ENCODE measurements around the gene LAD1. TPM values are rescaled to one million over a fixed set of nuclear protein-coding genes. Genes with fewer than 3 reads are reported as not detected.

The LAD1 gene
- total RNA-seq, 4 donors from 2014 or later = 175 to 303 (median 218) TPM

DNA sequence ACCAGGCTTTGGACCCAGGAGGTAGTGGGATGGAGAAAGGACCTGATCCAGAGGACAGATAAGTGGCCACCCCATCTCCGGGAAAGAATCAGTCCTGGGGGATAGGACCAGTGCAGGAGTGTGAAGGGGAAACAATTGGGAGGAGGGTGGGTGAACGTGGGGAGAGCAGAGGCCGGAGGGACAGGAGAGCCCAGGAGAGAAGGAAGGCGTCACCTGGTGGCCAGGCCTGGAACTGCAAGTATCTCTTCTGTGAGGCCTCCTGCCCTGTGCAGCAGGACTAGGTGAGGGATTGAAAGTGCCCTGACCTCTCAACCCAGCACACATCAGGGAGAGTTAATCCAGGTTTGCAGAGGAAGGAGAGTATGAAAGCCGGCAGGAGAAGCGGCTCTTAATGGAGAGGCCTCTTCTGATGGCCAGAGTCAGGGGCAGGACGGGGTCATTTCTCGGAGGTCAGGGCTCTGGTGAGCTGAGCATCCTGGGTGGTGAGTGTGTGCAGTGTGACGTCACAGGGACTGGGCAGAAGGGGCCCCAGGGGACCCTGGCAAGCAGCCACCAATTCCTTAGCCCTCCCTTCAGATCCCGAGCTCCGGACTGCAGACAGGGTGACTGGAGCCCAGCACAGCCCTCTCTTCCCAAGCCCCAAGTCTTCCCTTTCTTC is 9.2 kb upstream of the LAD1 start:
- WGBS = 29% methylated on average over 11 of the region's 11 CpGs
- Histone ChIP-seq H3K27ac (no peak overlapping the region), H3K4me3 (no peak overlapping the region), H3K9me3 (no peaks in the 10 kb centered on the region), H3K27me3 (no peaks in the 10 kb centered on the region), H3K36me3 (no peaks in the 10 kb centered on the region), H3K4me1 (peaks cover 32% of the 10 kb centered on the region)
- TF ChIP-seq EP300 (IDR thresholded peaks at IDR 0.05) (no peak), POLR2AphosphoS5 (IDR thresholded peaks at IDR 0.05) (no peak), CTCF (IDR thresholded peaks at IDR 0.05) (peak; percentile 83 to 96), POLR2A (IDR thresholded peaks at IDR 0.05) (no peak)
- DNase-seq (ENCODE audit: low spot score in 2 of 2) = peak; percentile 83 to 90

- Histone ChIP-seq H3K27me3 (peaks cover 3% of the 10 kb centered on the region), H3K9me3 (no peaks in the 10 kb centered on the region), H3K27ac (peak overlapping the region; percentile 79), H3K36me3 (no peaks in the 10 kb centered on the region), H3K4me3 (no peak overlapping the region), H3K4me1 (peaks cover 36% of the 10 kb centered on the region)
- no peak for TF ChIP-seq EP300 (IDR thresholded peaks at IDR 0.05)
- no peak for TF ChIP-seq POLR2AphosphoS5 (IDR thresholded peaks at IDR 0.05)
- no peak for TF ChIP-seq POLR2A (IDR thresholded peaks at IDR 0.05)
- TF ChIP-seq CTCF (IDR thresholded peaks at IDR 0.05) = no peak
- DNase-seq (ENCODE audit: low spot score in 2 of 2) = no peak
- WGBS = 59% methylated on average over 5 of the region's 8 CpGs
These were observed 7.8 kb upstream of the LAD1 start for GRCh38 chr1:201406831-201407406.

DNA sequence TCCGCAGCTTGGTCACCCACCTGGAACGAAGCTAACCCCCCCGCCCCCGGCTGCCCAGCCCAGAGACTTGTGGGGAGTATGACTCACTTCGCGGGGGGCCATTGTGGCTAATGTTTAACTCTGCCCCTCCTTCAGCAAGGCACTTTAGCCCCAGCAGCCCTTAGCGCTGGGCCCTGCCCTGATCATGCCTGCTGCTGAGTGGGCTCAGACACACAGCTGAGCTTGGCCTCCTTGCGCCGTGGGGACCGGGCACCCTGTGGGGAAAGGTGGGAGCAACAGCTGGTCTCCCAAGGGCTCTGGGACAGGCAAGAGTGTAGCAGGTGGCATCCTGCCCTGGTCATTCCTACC is 6.3 kb upstream of the LAD1 start:
- Histone ChIP-seq H3K36me3 (no peaks in the 10 kb centered on the region), H3K27me3 (peaks cover 6% of the 10 kb centered on the region), H3K4me3 (no peak overlapping the region), H3K4me1 (peaks cover 42% of the 10 kb centered on the region), H3K9me3 (no peaks in the 10 kb centered on the region), H3K27ac (no peak overlapping the region)
- no peak for DNase-seq (ENCODE audit: low spot score in 2 of 2)
- 89% methylated on average over 9 of the region's 10 CpGs for WGBS
- TF ChIP-seq CTCF (IDR thresholded peaks at IDR 0.05) = no peak
- no peak for TF ChIP-seq POLR2AphosphoS5 (IDR thresholded peaks at IDR 0.05)
- no peak for TF ChIP-seq POLR2A (IDR thresholded peaks at IDR 0.05)

DNA sequence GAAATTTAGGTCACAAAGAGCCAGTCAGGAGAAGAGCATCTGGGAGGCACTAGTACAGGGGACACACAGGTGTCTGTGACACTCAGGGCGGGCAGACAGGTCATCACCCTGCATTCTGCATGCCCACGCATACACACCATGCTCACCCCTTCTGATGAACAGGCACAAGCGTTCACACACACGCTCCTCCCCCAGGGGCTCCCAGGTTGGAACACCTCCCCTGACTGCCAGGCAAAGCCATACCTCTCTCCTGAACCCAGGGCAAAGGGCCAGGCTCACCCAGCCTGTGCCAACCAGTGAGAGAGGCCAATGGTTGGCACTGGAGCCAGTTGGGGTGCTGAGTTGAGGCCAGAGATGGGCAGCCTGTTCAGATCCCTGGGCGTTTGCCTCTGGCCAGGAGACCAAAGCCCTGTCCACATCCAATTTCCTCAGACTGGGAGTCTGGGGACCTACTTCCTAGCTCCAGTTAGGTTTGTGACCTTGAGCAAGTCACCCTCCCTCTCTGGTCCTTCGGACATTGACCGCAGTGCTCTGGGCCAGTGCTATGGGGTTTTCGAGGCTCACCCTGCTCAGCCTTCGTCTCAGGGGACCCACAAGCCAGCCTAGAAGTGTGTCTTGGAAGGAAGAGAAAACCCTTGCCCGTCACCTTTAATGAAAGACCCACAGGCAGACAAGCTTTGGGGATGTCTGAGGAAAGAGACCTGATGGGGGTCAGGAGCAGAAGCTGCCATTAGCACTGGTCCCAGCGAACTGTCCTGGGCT is 5.8 kb upstream of the LAD1 start:
- no peaks in the 10 kb centered on the region for H3K36me3 ChIP-seq
- no peak overlapping the region for H3K4me3 ChIP-seq
- no peak for TF ChIP-seq POLR2AphosphoS5 (IDR thresholded peaks at IDR 0.05)
- TF ChIP-seq CTCF (IDR thresholded peaks at IDR 0.05) = no peak
- no peak for TF ChIP-seq EP300 (IDR thresholded peaks at IDR 0.05)
- no peak for TF ChIP-seq POLR2A (IDR thresholded peaks at IDR 0.05)
- no peak overlapping the region for H3K27ac ChIP-seq
- H3K4me1 ChIP-seq = peaks cover 48% of the 10 kb centered on the region
- peaks cover 8% of the 10 kb centered on the region for H3K27me3 ChIP-seq
- no peak for DNase-seq (ENCODE audit: low spot score in 2 of 2)
- H3K9me3 ChIP-seq = no peaks in the 10 kb centered on the region
- WGBS = 89% methylated on average over 7 of the region's 11 CpGs

DNA sequence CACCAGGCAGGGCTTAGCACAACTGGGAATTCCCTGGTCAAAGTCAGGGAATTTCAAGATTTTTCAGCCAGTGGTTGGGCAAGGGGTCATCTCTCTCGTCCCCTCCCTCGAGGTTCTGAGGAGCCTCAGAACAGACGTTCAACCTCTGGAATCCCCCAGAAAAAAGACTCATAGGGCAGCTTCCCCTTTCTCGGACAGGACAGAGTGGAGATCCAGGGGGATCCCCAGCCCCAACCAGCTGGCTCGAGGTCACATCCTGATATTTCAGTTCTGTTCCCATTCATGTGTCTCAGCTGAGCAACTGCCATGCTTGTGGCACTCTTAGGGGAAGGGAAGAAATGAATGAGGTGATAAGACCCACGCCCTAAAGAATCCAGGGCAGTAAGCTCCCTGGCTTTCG is 4.9 kb upstream of the LAD1 start:
- Histone ChIP-seq H3K4me3 (no peak overlapping the region), H3K27me3 (peaks cover 16% of the 10 kb centered on the region), H3K36me3 (no peaks in the 10 kb centered on the region), H3K4me1 (peaks cover 56% of the 10 kb centered on the region), H3K27ac (no peak overlapping the region), H3K9me3 (no peaks in the 10 kb centered on the region)
- no peak for TF ChIP-seq CTCF (IDR thresholded peaks at IDR 0.05)
- 53% methylated on average over 7 of the region's 7 CpGs for WGBS
- DNase-seq (ENCODE audit: low spot score in 2 of 2) = no peak

Data from suprapubic skin (tissue), 4 donors.